Measurements from ENCODE around the gene DENND1A. TPM values are rescaled to one million over a fixed set of nuclear protein-coding genes. Genes with fewer than 3 reads are reported as not detected.

Gene DENND1A
- total RNA-seq, 1 donor from 2014 or later: 48.1 TPM

DNA sequence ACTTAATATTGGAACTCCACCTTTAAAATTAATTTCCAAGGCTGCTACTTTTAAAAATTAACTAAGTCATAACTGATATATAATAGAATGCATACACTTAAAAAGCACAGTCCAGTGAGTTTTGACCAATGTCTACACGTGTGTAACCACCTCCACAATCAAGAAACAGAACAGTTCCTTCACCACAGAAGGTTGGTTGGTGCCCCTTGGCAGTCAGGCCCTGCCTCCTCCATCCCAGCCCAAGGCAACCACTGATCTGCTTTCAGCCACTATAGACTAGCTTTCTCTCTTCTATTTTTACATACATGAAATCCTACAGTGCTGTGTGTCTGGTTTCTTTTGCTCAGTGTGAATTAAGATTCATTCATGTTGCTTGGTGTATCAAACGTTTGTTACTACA is 358.7 kb downstream of the DENND1A start:
- H3F3A ChIP-seq (ENCODE audit: low read depth): no peaks in the 10 kb centered on the region
- no peaks in the 10 kb centered on the region for H4K20me1 ChIP-seq (ENCODE audit: low read depth)
- DNase-seq (ENCODE audit: low spot score): no peak

DNA sequence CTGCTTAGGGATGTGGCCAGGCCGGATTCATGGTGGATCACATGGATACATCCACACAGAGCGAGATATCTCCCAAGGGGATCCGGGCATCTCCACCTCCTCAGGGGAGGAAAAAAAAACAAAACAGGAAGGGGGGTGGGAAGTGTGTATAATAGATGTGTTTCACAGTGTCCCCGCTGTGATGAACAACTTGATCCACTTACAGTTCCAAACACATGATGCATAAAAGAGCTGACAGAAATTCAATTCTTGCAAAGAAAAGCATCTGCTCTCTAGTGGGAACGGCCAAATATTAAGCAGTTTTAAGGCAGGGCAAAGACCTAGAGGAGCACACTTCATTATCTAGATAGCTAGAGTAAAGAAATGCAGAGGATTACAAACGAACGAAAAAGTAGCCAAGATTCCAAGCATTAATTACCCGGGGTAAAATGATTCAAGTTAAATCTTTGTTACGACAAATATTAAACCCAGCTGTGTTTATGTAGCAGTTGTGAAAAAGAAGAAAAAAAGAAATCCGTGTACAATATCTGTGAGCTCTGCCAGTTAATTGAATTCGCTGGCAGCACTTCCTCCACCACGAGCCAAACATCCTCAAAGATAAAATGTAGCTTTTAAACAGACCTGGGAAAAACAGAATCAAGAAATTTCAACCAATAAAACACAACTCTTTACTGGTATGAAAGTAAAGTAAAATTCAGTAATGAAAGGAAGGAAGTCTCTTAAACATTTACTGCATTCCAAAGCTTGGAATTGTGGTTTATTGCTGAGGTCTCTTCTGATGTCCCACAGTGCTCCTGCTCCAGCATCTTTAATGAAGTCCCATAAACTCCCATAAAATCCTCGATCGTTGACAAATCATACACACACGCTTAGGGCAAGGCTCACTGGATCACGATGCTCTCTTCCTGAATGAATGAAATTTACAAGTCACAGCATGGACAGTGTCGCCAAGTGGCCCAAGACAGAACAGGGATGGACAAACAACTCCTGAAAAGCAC is 360.9 kb downstream of the DENND1A start:
- Mint-ChIP-seq H3K27me3 (ENCODE audit: insufficient read depth, low read depth) (no peaks in the 10 kb centered on the region), H3K27ac (no peak overlapping the region), H3K4me1 (peaks cover 32% of the 10 kb centered on the region), H3K36me3 (peaks cover 2% of the 10 kb centered on the region), H3K9me3 (no peaks in the 10 kb centered on the region), H3K4me3 (no peak overlapping the region)
- Histone ChIP-seq H2AFZ (replicated peaks) (no peak overlapping the region), H3K79me2 (ENCODE audit: low read depth) (no peaks in the 10 kb centered on the region), H3F3A (ENCODE audit: low read depth) (no peaks in the 10 kb centered on the region), H4K20me1 (ENCODE audit: low read depth) (no peaks in the 10 kb centered on the region), H3K9me3 (ENCODE audit: low read depth) (no peaks in the 10 kb centered on the region), H3K4me1 (peaks cover 3% of the 10 kb centered on the region), H3K27ac (no peak overlapping the region), H3K4me2 (no peak overlapping the region), H3K4me3 (no peak overlapping the region), H3K36me3 (no peaks in the 10 kb centered on the region), H3K27me3 (no peaks in the 10 kb centered on the region), H3K9ac (no peak overlapping the region)
- DNase-seq (ENCODE audit: low spot score): no peak
- TF ChIP-seq EZH2phosphoT487 (IDR thresholded peaks at IDR 0.05) (no peak), EZH2 (IDR thresholded peaks at IDR 0.05) (no peak)
- TF ChIP-seq, protein P1, sequence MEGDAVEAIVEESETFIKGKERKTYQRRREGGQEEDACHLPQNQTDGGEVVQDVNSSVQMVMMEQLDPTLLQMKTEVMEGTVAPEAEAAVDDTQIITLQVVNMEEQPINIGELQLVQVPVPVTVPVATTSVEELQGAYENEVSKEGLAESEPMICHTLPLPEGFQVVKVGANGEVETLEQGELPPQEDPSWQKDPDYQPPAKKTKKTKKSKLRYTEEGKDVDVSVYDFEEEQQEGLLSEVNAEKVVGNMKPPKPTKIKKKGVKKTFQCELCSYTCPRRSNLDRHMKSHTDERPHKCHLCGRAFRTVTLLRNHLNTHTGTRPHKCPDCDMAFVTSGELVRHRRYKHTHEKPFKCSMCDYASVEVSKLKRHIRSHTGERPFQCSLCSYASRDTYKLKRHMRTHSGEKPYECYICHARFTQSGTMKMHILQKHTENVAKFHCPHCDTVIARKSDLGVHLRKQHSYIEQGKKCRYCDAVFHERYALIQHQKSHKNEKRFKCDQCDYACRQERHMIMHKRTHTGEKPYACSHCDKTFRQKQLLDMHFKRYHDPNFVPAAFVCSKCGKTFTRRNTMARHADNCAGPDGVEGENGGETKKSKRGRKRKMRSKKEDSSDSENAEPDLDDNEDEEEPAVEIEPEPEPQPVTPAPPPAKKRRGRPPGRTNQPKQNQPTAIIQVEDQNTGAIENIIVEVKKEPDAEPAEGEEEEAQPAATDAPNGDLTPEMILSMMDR (IDR thresholded peaks at IDR 0.05): no peak

More for the DNA sequence above, 358.7 kb downstream of the DENND1A start:
- Histone ChIP-seq H3K4me3 (no peak overlapping the region), H2AFZ (replicated peaks) (no peak overlapping the region), H3K9ac (no peak overlapping the region), H3K27me3 (no peaks in the 10 kb centered on the region), H3K4me2 (no peak overlapping the region), H3K79me2 (ENCODE audit: low read depth) (no peaks in the 10 kb centered on the region), H3K36me3 (peaks cover 11% of the 10 kb centered on the region), H3K27ac (no peak overlapping the region), H3K9me3 (ENCODE audit: low read depth) (peaks cover 10% of the 10 kb centered on the region), H3K4me1 (peaks cover 3% of the 10 kb centered on the region)
- Mint-ChIP-seq H3K36me3 (peaks cover 13% of the 10 kb centered on the region), H3K4me1 (peaks cover 30% of the 10 kb centered on the region), H3K9me3 (peaks cover 15% of the 10 kb centered on the region), H3K27ac (no peak overlapping the region), H3K4me3 (no peak overlapping the region), H3K27me3 (ENCODE audit: insufficient read depth, low read depth) (no peaks in the 10 kb centered on the region)
- TF ChIP-seq EZH2 (IDR thresholded peaks at IDR 0.05): no peak
- TF ChIP-seq, protein P1 (IDR thresholded peaks at IDR 0.05): no peak
- no peak for TF ChIP-seq EZH2phosphoT487 (IDR thresholded peaks at IDR 0.05)

DNA sequence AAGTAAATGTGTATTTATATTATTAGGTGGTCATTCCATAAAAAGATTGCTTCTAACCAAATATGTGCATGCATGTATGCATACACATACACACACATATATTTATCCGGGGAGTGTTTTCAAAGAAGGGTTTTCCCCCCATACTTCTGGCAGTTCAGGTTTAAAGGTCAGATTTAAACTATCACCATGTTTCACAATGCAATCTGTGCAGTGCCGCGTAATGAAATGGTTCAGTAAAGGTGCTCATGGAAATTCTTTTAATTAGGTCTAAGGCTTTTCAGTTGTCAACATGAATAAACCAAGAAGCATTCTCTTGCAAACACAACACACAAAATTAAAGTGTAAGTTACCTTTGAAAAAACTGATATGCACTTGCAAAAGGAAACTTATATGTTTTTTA is 362.9 kb downstream of the DENND1A start:
- H2AFZ ChIP-seq (replicated peaks): no peak overlapping the region
- H3K36me3 ChIP-seq: no peaks in the 10 kb centered on the region
- no peak overlapping the region for H3K27ac Mint-ChIP-seq
- H3K79me2 ChIP-seq (ENCODE audit: low read depth): no peaks in the 10 kb centered on the region
- H3F3A ChIP-seq (ENCODE audit: low read depth): no peaks in the 10 kb centered on the region
- DNase-seq (ENCODE audit: low spot score): no peak
- H3K4me1 Mint-ChIP-seq: peaks cover 32% of the 10 kb centered on the region
- H3K4me3 Mint-ChIP-seq: no peak overlapping the region
- H3K27ac ChIP-seq: no peak overlapping the region
- no peak overlapping the region for H3K4me2 ChIP-seq
- no peaks in the 10 kb centered on the region for H3K9me3 ChIP-seq (ENCODE audit: low read depth)
- H4K20me1 ChIP-seq (ENCODE audit: low read depth): no peaks in the 10 kb centered on the region
- H3K27me3 ChIP-seq: no peaks in the 10 kb centered on the region
- no peak overlapping the region for H3K4me3 ChIP-seq
- H3K4me1 ChIP-seq: peaks cover 3% of the 10 kb centered on the region
- no peaks in the 10 kb centered on the region for H3K36me3 Mint-ChIP-seq
- no peaks in the 10 kb centered on the region for H3K9me3 Mint-ChIP-seq
- no peak overlapping the region for H3K9ac ChIP-seq
- H3K27me3 Mint-ChIP-seq (ENCODE audit: insufficient read depth, low read depth): no peaks in the 10 kb centered on the region
- TF ChIP-seq, protein P1 (IDR thresholded peaks at IDR 0.05): no peak
- no peak for TF ChIP-seq EZH2phosphoT487 (IDR thresholded peaks at IDR 0.05)
- no peak for TF ChIP-seq EZH2 (IDR thresholded peaks at IDR 0.05)
